Natural killer cell (primary cell): ENCODE results near the gene PRKCB. TPM values are rescaled to one million over a fixed set of nuclear protein-coding genes. Genes with fewer than 3 reads are reported as not detected.
"Not testable (repeated sequence)": the region's sequence is repeated elsewhere in the genome, so short reads cannot be mapped to it uniquely, and the experiment has no call there.

ENCODE experiments used
- ATAC-seq, 3 donors: fragments of 150-1000 bp in 2 of 3; fragments of 200-7000 bp in 1 of 3; cut with Tn5 transposase; 1 replicate in 1 of 3; 2 replicates in 2 of 3; pipeline ENCODE4 v1.10.0; 2021; ENCODE audit warnings: mild to moderate bottlenecking in 2 of 3, moderate library complexity in 2 of 3
- DNase-seq, 2 donors: peaks; one replicate each; pipeline versions ENCODE4 v3.0.0 to v3.0.0-alpha.2; 2013 to 2021; ENCODE audit warnings: mixed read lengths in 1 of 2
- H3K27ac ChIP-seq: one replicate; pipeline ENCODE4 v1.5.1; 2013; ENCODE audit warnings: mild to moderate bottlenecking, low read length
- H3K27me3 ChIP-seq: one replicate; pipeline ENCODE4 v1.6.1; 2013; ENCODE audit warnings: low read length; ENCODE audit not compliant: control insufficient read depth, insufficient read depth
- H3K36me3 ChIP-seq: one replicate; pipeline ENCODE4 v1.6.1; 2013; ENCODE audit warnings: low read length; ENCODE audit not compliant: control insufficient read depth, insufficient read depth
- H3K4me1 ChIP-seq: one replicate; pipeline ENCODE4 v1.6.1; 2013; ENCODE audit warnings: low read length; ENCODE audit not compliant: control insufficient read depth, insufficient read depth
- H3K4me3 ChIP-seq: one replicate; pipeline ENCODE4 v1.5.1; 2013; ENCODE audit warnings: low read length
- H3K9me3 ChIP-seq: one replicate; pipeline ENCODE4 v1.6.1; 2013; ENCODE audit warnings: low read length; ENCODE audit not compliant: control insufficient read depth, insufficient read depth
- H3K27ac Mint-ChIP-seq, 2 donors: one replicate each; pipeline ENCODE4 v1.8.0; 2022; ENCODE audit warnings: mild to moderate bottlenecking in 2 of 2, mixed read lengths in 2 of 2, moderate library complexity in 1 of 2
- H3K27me3 Mint-ChIP-seq, 2 donors: one replicate each; pipeline ENCODE4 v1.8.0; 2022; ENCODE audit warnings: low read depth in 2 of 2, mixed read lengths in 2 of 2
- H3K36me3 Mint-ChIP-seq: one replicate; pipeline ENCODE4 v1.8.0; 2022; ENCODE audit warnings: mixed read lengths
- H3K4me1 Mint-ChIP-seq, 2 donors: one replicate each; pipeline ENCODE4 v1.8.0; 2022; ENCODE audit warnings: mixed read lengths in 2 of 2
- H3K4me3 Mint-ChIP-seq: one replicate; pipeline ENCODE4 v1.8.0; 2022; ENCODE audit warnings: mild to moderate bottlenecking, moderate library complexity, mixed read lengths
- H3K9me3 Mint-ChIP-seq, 2 donors: one replicate each; pipeline ENCODE4 v1.8.0; 2022; ENCODE audit warnings: mixed read lengths in 2 of 2
- WGBS: methylation state at CpG from one replicate; pipeline ENCODE4 v1.1.7; 2013; ENCODE audit warnings: missing lambda C conversion rate; ENCODE audit not compliant: insufficient coverage; 5-methylcytosine and 5-hydroxymethylcytosine counted together
- intact Hi-C: fragments of 100-400 bp; cut with micrococcal nuclease; formaldehyde crosslinking; loops from one replicate; pipeline ENCODE4 v1.14.2; 2022
- total RNA-seq, 4 donors: library from RNA; stranded (reverse); fragments of 120-200 nt in 1 of 4; gene quantifications; one replicate each; pipeline versions ENCODE4 v1.2.3 to v1.2.4, GENCODE V29; 2013 to 2022
- TF ChIP-seq, protein P1 (sequence below): fragments of 200-600 bp; IDR thresholded peaks from one replicate; pipeline ENCODE4 v1.8.0; 2022; ENCODE audit warnings: antibody characterized with exemption

PRKCB gene
- total RNA-seq, 3 donors from 2014 or later (not counting 1 experiment from before 2014, with no cell fraction given), result 182 to 222 (median 183) TPM

DNA sequence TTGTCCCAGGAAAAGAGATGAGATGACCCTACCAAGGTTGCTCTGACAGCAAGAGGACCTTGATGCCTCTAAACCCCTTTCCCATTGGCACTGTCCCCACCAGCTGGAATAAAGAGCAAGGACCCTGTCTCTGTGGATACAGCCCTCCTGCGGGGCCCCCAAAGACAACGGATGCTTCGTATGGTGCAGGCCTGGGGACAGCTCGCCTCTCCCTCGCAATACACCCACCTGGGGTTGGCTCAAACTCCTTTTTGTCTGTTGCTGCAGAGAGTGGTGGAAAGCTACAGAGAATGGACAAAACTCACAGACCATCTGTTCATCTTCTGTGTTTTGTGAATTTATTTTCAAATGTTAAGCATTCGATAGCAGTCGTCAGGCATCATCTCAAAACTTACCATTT is 392.7 kb downstream of the PRKCB start:
- H3K27ac ChIP-seq, result no peak overlapping the region
- TF ChIP-seq, protein P1, sequence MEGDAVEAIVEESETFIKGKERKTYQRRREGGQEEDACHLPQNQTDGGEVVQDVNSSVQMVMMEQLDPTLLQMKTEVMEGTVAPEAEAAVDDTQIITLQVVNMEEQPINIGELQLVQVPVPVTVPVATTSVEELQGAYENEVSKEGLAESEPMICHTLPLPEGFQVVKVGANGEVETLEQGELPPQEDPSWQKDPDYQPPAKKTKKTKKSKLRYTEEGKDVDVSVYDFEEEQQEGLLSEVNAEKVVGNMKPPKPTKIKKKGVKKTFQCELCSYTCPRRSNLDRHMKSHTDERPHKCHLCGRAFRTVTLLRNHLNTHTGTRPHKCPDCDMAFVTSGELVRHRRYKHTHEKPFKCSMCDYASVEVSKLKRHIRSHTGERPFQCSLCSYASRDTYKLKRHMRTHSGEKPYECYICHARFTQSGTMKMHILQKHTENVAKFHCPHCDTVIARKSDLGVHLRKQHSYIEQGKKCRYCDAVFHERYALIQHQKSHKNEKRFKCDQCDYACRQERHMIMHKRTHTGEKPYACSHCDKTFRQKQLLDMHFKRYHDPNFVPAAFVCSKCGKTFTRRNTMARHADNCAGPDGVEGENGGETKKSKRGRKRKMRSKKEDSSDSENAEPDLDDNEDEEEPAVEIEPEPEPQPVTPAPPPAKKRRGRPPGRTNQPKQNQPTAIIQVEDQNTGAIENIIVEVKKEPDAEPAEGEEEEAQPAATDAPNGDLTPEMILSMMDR, result no peak
- H3K4me3 Mint-ChIP-seq, result no peak overlapping the region
- no peak overlapping the region for H3K27ac Mint-ChIP-seq
- H3K36me3 Mint-ChIP-seq, result no peaks in the 10 kb centered on the region
- H3K4me1 ChIP-seq, result no peaks in the 10 kb centered on the region
- WGBS, result 98% methylated on average over 5 of the region's 7 CpGs
- H3K27me3 ChIP-seq, result no peaks in the 10 kb centered on the region
- ATAC-seq, result no peak
- H3K9me3 Mint-ChIP-seq, result no peaks in the 10 kb centered on the region
- peaks cover 0 to 3% of the 10 kb centered on the region in 2 donors for H3K27me3 Mint-ChIP-seq
- no peaks in the 10 kb centered on the region for H3K36me3 ChIP-seq
- intact Hi-C loops, result no loop called here
- no peaks in the 10 kb centered on the region for H3K9me3 ChIP-seq
- no peak for DNase-seq
- no peaks in the 10 kb centered on the region for H3K4me1 Mint-ChIP-seq
- H3K4me3 ChIP-seq, result no peak overlapping the region

DNA sequence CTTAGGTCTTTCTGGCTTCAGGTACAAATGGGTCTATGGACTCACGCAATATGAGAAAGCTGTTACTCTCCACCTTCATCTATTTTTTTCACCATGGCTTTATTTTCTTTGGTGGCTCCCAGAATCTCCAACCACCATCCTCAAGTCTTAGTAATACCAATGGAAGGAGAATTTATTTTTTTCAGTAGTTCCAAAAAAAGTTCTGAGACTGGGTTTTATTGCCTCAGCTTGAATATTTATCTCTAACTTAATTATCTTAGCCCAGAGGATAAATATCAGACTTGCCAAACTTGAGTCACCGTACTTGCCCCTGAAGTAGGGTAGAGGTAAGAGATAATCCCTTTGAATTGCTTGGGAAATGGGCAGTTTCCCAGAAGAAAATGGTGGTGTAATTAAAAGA is 397.2 kb downstream of the PRKCB start:
- Histone ChIP-seq H3K27me3 (no peaks in the 10 kb centered on the region), H3K36me3 (no peaks in the 10 kb centered on the region), H3K4me1 (no peaks in the 10 kb centered on the region), H3K27ac (no peak overlapping the region), H3K4me3 (no peak overlapping the region), H3K9me3 (no peaks in the 10 kb centered on the region)
- ATAC-seq (no peak), DNase-seq (no peak)
- TF ChIP-seq, protein P1, result no peak
- Mint-ChIP-seq H3K27me3 (peaks cover 0 to 3% of the 10 kb centered on the region in 2 donors), H3K36me3 (no peaks in the 10 kb centered on the region), H3K27ac (no peak overlapping the region), H3K4me3 (no peak overlapping the region), H3K4me1 (no peaks in the 10 kb centered on the region), H3K9me3 (no peaks in the 10 kb centered on the region)
- 100% methylated on average over 1 of the region's 2 CpGs for WGBS
- intact Hi-C loops, result no loop called here

DNA sequence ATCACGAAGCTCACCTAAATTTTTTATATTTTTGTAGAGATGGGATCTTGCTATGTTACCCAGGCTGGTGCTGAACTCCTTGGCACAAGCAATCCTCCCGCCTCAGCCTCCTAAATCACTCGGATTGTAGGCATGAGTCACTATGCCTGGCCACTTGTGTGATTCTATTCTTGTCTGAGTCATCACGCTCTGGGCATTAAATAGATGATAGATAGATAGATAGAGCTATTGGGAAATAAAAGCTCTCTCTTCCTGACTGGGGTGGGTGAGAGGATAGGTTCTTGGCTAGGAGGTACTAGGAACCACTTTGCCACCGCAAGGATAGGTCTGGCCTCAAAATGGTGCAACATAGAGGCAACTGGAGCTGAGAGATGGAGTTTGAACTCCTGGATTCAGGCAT is 399.0 kb downstream of the PRKCB start:
- Histone ChIP-seq H3K36me3 (no peaks in the 10 kb centered on the region), H3K27me3 (no peaks in the 10 kb centered on the region), H3K4me3 (no peak overlapping the region), H3K4me1 (no peaks in the 10 kb centered on the region), H3K9me3 (no peaks in the 10 kb centered on the region), H3K27ac (no peak overlapping the region)
- no peak overlapping the region for H3K4me3 Mint-ChIP-seq
- H3K4me1 Mint-ChIP-seq, result no peaks in the 10 kb centered on the region
- 96% methylated on average over 4 of the region's 5 CpGs for WGBS
- no peak for DNase-seq
- no peak for ATAC-seq
- peaks cover 0 to 2% of the 10 kb centered on the region in 2 donors for H3K9me3 Mint-ChIP-seq
- intact Hi-C loops, result no loop called here
- no peak overlapping the region for H3K27ac Mint-ChIP-seq
- TF ChIP-seq, protein P1, result no peak
- H3K27me3 Mint-ChIP-seq, result peaks cover 0 to 13% of the 10 kb centered on the region in 2 donors
- no peaks in the 10 kb centered on the region for H3K36me3 Mint-ChIP-seq

DNA sequence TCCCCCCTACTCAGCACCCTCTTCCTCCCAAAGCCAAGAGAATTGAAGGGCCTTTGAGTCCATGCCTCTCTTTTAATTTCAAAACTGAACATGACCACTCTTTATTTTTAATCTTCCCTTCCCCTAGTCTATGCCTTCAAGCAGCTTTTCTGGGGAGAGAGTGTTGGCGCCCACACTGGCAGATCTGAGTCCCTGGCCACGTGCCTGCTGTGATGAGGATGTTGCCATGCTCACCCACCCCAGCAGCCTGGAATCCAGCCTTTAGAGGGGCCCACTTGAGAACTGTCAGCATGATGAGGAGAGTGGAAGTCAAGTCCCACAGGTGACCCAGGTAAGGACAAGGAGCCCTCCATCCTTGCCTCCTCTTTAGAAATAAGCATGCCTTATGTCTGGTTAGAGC is 400.0 kb downstream of the PRKCB start:
- no peaks in the 10 kb centered on the region for H3K9me3 ChIP-seq

DNA sequence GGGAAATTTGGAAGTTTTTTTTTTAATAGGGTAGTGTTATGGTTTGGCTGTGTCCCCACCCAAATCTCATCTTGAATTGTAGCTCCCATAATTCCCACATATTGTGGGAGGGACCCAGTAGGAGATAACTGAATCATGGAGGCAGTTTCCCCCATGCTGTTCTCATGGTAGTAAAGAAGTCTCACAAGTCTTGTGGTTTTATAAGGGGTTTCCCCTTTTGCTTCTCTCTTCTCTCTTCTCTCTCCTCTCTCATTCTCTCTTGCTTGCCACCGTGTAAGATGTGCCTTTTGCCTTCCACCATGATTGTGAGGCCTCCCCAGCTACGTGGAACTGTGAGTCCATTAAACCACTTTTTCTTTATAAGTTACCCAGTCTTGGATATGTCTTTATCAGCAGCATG is 403.1 kb downstream of the PRKCB start:
- H3K4me1 Mint-ChIP-seq, H3K4me1 ChIP-seq, H3K27ac ChIP-seq, intact Hi-C loops, H3K4me3 Mint-ChIP-seq, H3K36me3 Mint-ChIP-seq, H3K9me3 ChIP-seq, H3K27me3 ChIP-seq, H3K4me3 ChIP-seq, H3K36me3 ChIP-seq, H3K27ac Mint-ChIP-seq, ATAC-seq, DNase-seq, H3K9me3 Mint-ChIP-seq: not testable (repeated sequence)
- WGBS, result 85% methylated on average over 2 of the region's 2 CpGs
- H3K27me3 Mint-ChIP-seq, result peaks cover 12 to 16% of the 10 kb centered on the region in 2 donors

More for the DNA sequence above, 400.0 kb downstream of the PRKCB start:
- Histone ChIP-seq H3K4me3 (no peak overlapping the region), H3K4me1 (no peaks in the 10 kb centered on the region), H3K27me3 (no peaks in the 10 kb centered on the region), H3K27ac (no peak overlapping the region), H3K36me3 (no peaks in the 10 kb centered on the region)
- intact Hi-C loops, result no loop called here
- no peak for ATAC-seq
- no peak for DNase-seq
- 67% methylated on average over 2 of the region's 2 CpGs for WGBS
- TF ChIP-seq, protein P1, result no peak
- H3K9me3 Mint-ChIP-seq, result peaks cover 0 to 2% of the 10 kb centered on the region in 2 donors
- H3K4me1 Mint-ChIP-seq, result no peaks in the 10 kb centered on the region
- peaks cover 8 to 13% of the 10 kb centered on the region in 2 donors for H3K27me3 Mint-ChIP-seq
- H3K36me3 Mint-ChIP-seq, result no peaks in the 10 kb centered on the region
- H3K27ac Mint-ChIP-seq, result no peak overlapping the region
- no peak overlapping the region for H3K4me3 Mint-ChIP-seq
